Activated T-helper 2 cell treated with anti-CD3 and anti-CD28 coated beads, Interferon-gamma antibody, Interleukin-2, Interleukin-4, amounts not matched to agents 10 μg/mL and 5 μg/mL and 100 μg/mL, durations not matched to agents 14 hours and 24 hours and 36 hours (primary cell): ENCODE measurements around the gene TBPL1. TPM values are rescaled to one million over a fixed set of nuclear protein-coding genes. Genes with fewer than 3 reads are reported as not detected.

Experiments
- DNase-seq: peaks from one replicate; pipeline ENCODE4 v3.0.0; 2021; ENCODE audit warnings: low spot score
- H3K27ac Mint-ChIP-seq: one replicate; pipeline ENCODE4 v1.8.0; 2021; ENCODE audit warnings: mixed read lengths
- H3K27me3 Mint-ChIP-seq: one replicate; pipeline ENCODE4 v1.8.0; 2021; ENCODE audit warnings: low read depth, mixed read lengths
- H3K36me3 Mint-ChIP-seq: one replicate; pipeline ENCODE4 v1.8.0; 2021; ENCODE audit warnings: low read depth, mixed read lengths
- H3K4me1 Mint-ChIP-seq: one replicate; pipeline ENCODE4 v1.8.0; 2021; ENCODE audit warnings: low read depth, mixed read lengths
- H3K4me3 Mint-ChIP-seq: one replicate; pipeline ENCODE4 v1.8.0; 2021; ENCODE audit warnings: low read depth, mild to moderate bottlenecking, moderate library complexity, mixed read lengths
- H3K9me3 Mint-ChIP-seq: one replicate; pipeline ENCODE4 v1.8.0; 2021; ENCODE audit warnings: mixed read lengths
- intact Hi-C: fragments of 100-400 bp; cut with micrococcal nuclease; formaldehyde crosslinking; loops from one replicate; pipeline ENCODE4 v1.15.1; 2023
- total RNA-seq: library from RNA; stranded (reverse); gene quantifications from 2 replicates; pipeline ENCODE4 v1.2.3, GENCODE V29; 2022

Gene TBPL1
- total RNA-seq, 1 donor from 2014 or later: 29.7 TPM

- no peak for DNase-seq
- no peaks in the 10 kb centered on the region for H3K36me3 Mint-ChIP-seq
- no peaks in the 10 kb centered on the region for H3K9me3 Mint-ChIP-seq
- H3K27me3 Mint-ChIP-seq: peaks cover 32% of the 10 kb centered on the region
- no peak overlapping the region for H3K27ac Mint-ChIP-seq
- intact Hi-C loops: no loop called here
- no peak overlapping the region for H3K4me3 Mint-ChIP-seq
- H3K4me1 Mint-ChIP-seq: no peaks in the 10 kb centered on the region
Measured at GRCh38 chr6:134028438-134028837, 75.4 kb downstream of the TBPL1 start.

- H3K27me3 Mint-ChIP-seq: peaks cover 34% of the 10 kb centered on the region
- no peaks in the 10 kb centered on the region for H3K9me3 Mint-ChIP-seq
- H3K4me3 Mint-ChIP-seq: no peak overlapping the region
Measured at GRCh38 chr6:134029495-134030455, 76.8 kb downstream of the TBPL1 start.

GRCh38 chr6:134031696-134032255 lies 78.8 kb downstream of the TBPL1 start:
- Mint-ChIP-seq H3K27me3 (peaks cover 38% of the 10 kb centered on the region), H3K36me3 (no peaks in the 10 kb centered on the region)
- intact Hi-C loops: no loop called here

More at GRCh38 chr6:134029495-134030455, 76.8 kb downstream of the TBPL1 start:
- intact Hi-C loops: no loop called here
- DNase-seq: no peak
- Mint-ChIP-seq H3K4me1 (peaks cover 4% of the 10 kb centered on the region), H3K27ac (no peak overlapping the region), H3K36me3 (no peaks in the 10 kb centered on the region)

GRCh38 chr6:134034478-134034877 lies 81.5 kb downstream of the TBPL1 start:
- H3K27me3 Mint-ChIP-seq: peaks cover 32% of the 10 kb centered on the region
- DNase-seq: no peak
- H3K27ac Mint-ChIP-seq: no peak overlapping the region
- no peaks in the 10 kb centered on the region for H3K36me3 Mint-ChIP-seq
- intact Hi-C loops: loop anchor here (2.0 kb wide), 1 partner anchor 24 kb away; no protein-coding TSS in a partner anchor
- no peak overlapping the region for H3K4me3 Mint-ChIP-seq
- H3K9me3 Mint-ChIP-seq: no peaks in the 10 kb centered on the region
- H3K4me1 Mint-ChIP-seq: peaks cover 19% of the 10 kb centered on the region

More at GRCh38 chr6:134031696-134032255, 78.8 kb downstream of the TBPL1 start:
- Mint-ChIP-seq H3K9me3 (no peaks in the 10 kb centered on the region), H3K4me3 (no peak overlapping the region), H3K27ac (no peak overlapping the region), H3K4me1 (peaks cover 13% of the 10 kb centered on the region)
- no peak for DNase-seq

- Mint-ChIP-seq H3K27me3 (peaks cover 27% of the 10 kb centered on the region), H3K27ac (no peak overlapping the region), H3K4me3 (no peak overlapping the region), H3K36me3 (no peaks in the 10 kb centered on the region), H3K9me3 (no peaks in the 10 kb centered on the region), H3K4me1 (peaks cover 22% of the 10 kb centered on the region)
- intact Hi-C loops: loop anchor here (2.0 kb wide), 1 partner anchor 24 kb away; no protein-coding TSS in a partner anchor
- DNase-seq: no peak
Measured at GRCh38 chr6:134034961-134035822, 82.2 kb downstream of the TBPL1 start.

GRCh38 chr6:134035823-134036296 lies 82.8 kb downstream of the TBPL1 start:
- Mint-ChIP-seq H3K27ac (no peak overlapping the region), H3K27me3 (peaks cover 27% of the 10 kb centered on the region), H3K9me3 (no peaks in the 10 kb centered on the region), H3K36me3 (no peaks in the 10 kb centered on the region), H3K4me3 (no peak overlapping the region), H3K4me1 (peaks cover 22% of the 10 kb centered on the region)
- intact Hi-C loops: loop anchor here (2.0 kb wide), 1 partner anchor 25 kb away; no protein-coding TSS in a partner anchor
- DNase-seq: no peak

- no peak overlapping the region for H3K27ac Mint-ChIP-seq
- no peaks in the 10 kb centered on the region for H3K36me3 Mint-ChIP-seq
- peaks cover 33% of the 10 kb centered on the region for H3K27me3 Mint-ChIP-seq
- peaks cover 8% of the 10 kb centered on the region for H3K9me3 Mint-ChIP-seq
- intact Hi-C loops: no loop called here
- peaks cover 24% of the 10 kb centered on the region for H3K4me1 Mint-ChIP-seq
- DNase-seq: no peak
- no peak overlapping the region for H3K4me3 Mint-ChIP-seq
Measured at GRCh38 chr6:134039116-134039515, 86.1 kb downstream of the TBPL1 start.

Other genes with a start within 250 kb of the TBPL1 start
- not detected in 2 replicates for gene TCF21, start 64.1 kb upstream of the TBPL1 start, total RNA-seq
- gene SLC2A12, start 99.4 kb downstream of the TBPL1 start, total RNA-seq: not detected in 2 replicates